OCI-LY3 (cell line): ENCODE measurements around the gene KRT16.

Experiments
- CTCF ChIP-seq: fragments of 200-600, 300-600 bp; sonication (generic); IDR thresholded peaks from 2 replicates; pipeline ENCODE4 v1.5.1; 2014; ENCODE audit warnings: antibody characterized with exemption, low read length, low read depth
- EZH2phosphoT487 ChIP-seq: fragments of 200-600 bp; shearing (Covaris generic); IDR thresholded peaks from 2 replicates; pipeline ENCODE4 v1.6.1; 2018; ENCODE audit warnings: antibody characterized with exemption, mixed run types, low read depth

GRCh38 chr17:41649923-41650519 is 37.5 kb upstream of the KRT16 start:
- TF ChIP-seq CTCF (no peak), EZH2phosphoT487 (no peak)
